GM12878 (cell line): ENCODE measurements around the gene CXorf51A.

Experiments
- ELK1 ChIP-seq: IDR thresholded peaks from 2 replicates; pipeline ENCODE4 v1.6.1; 2012; ENCODE audit warnings: low read depth, low read length, improper control_type of control experiment
- MEF2B ChIP-seq: fragments of 450-650 bp; IDR thresholded peaks from 2 replicates; pipeline ENCODE4 v1.6.1; 2018; ENCODE audit warnings: mild to moderate bottlenecking, moderate library complexity; ENCODE audit not compliant: partially characterized antibody, poor library complexity, severe bottlenecking
- ZNF207 ChIP-seq: fragments of 450-650 bp; IDR thresholded peaks from 2 replicates; pipeline ENCODE4 v1.6.1; 2014; ENCODE audit warnings: antibody characterized with exemption, mild to moderate bottlenecking, borderline replicate concordance
- ZNF592 ChIP-seq: fragments of 450-650 bp; IDR thresholded peaks from 2 replicates; pipeline ENCODE4 v1.6.1; 2017; ENCODE audit warnings: mild to moderate bottlenecking, moderate library complexity
- TF ChIP-seq, protein P1 (sequence below): IDR thresholded peaks from 2 replicates; pipeline ENCODE4 v1.6.1; 2012; ENCODE audit warnings: mild to moderate bottlenecking, low read depth, low read length

DNA sequence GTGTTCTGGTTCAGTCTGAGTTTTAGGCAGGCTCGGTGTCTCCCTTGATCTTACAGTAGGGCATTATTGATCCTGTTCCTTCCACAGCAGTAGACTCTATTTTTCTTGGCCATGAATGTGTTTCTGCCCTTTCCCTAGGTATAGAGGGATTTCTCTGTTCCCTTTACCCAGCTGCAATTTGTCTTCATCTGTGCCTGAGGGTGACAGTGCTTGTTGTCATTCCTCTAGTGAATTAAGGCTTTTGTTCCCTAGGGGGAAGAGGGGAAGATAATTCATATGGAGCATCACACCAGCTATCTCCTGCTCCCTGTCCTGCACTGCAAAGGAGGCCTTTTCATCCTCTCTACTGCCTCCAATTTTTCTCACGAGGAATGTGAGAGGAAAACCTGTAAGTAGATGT is 39.7 kb upstream of the CXorf51A start:
- TF ChIP-seq ELK1 (no peak), MEF2B (no peak), ZNF207 (no peak), ZNF592 (no peak)
- TF ChIP-seq, protein P1, sequence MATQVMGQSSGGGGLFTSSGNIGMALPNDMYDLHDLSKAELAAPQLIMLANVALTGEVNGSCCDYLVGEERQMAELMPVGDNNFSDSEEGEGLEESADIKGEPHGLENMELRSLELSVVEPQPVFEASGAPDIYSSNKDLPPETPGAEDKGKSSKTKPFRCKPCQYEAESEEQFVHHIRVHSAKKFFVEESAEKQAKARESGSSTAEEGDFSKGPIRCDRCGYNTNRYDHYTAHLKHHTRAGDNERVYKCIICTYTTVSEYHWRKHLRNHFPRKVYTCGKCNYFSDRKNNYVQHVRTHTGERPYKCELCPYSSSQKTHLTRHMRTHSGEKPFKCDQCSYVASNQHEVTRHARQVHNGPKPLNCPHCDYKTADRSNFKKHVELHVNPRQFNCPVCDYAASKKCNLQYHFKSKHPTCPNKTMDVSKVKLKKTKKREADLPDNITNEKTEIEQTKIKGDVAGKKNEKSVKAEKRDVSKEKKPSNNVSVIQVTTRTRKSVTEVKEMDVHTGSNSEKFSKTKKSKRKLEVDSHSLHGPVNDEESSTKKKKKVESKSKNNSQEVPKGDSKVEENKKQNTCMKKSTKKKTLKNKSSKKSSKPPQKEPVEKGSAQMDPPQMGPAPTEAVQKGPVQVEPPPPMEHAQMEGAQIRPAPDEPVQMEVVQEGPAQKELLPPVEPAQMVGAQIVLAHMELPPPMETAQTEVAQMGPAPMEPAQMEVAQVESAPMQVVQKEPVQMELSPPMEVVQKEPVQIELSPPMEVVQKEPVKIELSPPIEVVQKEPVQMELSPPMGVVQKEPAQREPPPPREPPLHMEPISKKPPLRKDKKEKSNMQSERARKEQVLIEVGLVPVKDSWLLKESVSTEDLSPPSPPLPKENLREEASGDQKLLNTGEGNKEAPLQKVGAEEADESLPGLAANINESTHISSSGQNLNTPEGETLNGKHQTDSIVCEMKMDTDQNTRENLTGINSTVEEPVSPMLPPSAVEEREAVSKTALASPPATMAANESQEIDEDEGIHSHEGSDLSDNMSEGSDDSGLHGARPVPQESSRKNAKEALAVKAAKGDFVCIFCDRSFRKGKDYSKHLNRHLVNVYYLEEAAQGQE: no peak
